ENCODE measurements around the gene FRMPD2. TPM values are rescaled to one million over a fixed set of nuclear protein-coding genes. Genes with fewer than 3 reads are reported as not detected.

Gene FRMPD2
- total and polyA plus RNA-seq, 7 donors, result 0.09 TPM; not detected in 6

DNA sequence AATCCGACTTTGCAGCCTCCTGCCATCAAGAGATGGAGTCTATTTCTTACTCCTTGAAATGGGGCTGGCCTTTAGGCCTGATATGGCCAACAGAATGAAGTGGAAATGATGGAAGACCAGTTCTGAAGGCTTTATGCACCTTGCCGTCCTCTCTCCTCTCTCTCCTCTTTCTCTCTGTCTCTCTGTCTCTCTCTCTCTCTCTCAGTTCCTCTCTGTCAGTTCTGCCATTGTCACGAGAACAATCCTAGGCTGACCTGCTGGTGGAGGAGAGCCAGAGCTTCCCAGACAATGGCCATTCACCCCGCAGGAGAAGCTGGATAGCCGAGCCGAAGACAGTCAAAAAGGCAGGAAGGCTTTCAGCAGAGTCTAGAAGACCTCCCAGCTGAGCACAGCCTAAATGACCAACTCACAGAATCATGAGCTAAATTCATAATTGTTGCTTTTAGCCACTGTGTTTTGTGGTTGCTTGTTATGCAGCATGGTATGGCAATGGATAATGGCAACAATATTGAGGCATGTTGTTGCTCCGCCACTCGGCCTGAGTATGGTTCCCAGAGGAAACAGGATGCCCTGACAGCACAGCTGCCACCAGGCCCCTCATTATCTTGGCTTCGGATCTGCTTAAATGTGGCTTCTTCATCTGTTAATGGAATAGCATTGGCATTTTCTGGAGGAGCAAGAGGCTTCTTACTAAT is 35.5 kb downstream of the FRMPD2 start:
- 76 to 83% methylated on average over 9 of the region's 9 CpGs for WGBS, 2 donors
- no peak for TF ChIP-seq POLR2A (IDR thresholded peaks at IDR 0.05)
- TF ChIP-seq, protein P1, sequence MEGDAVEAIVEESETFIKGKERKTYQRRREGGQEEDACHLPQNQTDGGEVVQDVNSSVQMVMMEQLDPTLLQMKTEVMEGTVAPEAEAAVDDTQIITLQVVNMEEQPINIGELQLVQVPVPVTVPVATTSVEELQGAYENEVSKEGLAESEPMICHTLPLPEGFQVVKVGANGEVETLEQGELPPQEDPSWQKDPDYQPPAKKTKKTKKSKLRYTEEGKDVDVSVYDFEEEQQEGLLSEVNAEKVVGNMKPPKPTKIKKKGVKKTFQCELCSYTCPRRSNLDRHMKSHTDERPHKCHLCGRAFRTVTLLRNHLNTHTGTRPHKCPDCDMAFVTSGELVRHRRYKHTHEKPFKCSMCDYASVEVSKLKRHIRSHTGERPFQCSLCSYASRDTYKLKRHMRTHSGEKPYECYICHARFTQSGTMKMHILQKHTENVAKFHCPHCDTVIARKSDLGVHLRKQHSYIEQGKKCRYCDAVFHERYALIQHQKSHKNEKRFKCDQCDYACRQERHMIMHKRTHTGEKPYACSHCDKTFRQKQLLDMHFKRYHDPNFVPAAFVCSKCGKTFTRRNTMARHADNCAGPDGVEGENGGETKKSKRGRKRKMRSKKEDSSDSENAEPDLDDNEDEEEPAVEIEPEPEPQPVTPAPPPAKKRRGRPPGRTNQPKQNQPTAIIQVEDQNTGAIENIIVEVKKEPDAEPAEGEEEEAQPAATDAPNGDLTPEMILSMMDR (IDR thresholded peaks at IDR 0.05), result no peak
- no peak for TF ChIP-seq POLR2AphosphoS5 (IDR thresholded peaks at IDR 0.05)
- no peak for TF ChIP-seq EP300 (IDR thresholded peaks at IDR 0.05)
- Histone ChIP-seq H3K4me3 (no peak overlapping the region), H3K27ac (no peak overlapping the region), H3K36me3 (no peaks in the 10 kb centered on the region), H3K27me3 (peaks cover 0 to 2% (median 0%) of the 10 kb centered on the region in 3 donors), H3K4me1 (no peaks in the 10 kb centered on the region), H3K9me3 (no peaks in the 10 kb centered on the region)
- DNase-seq, result no peak
- intact Hi-C loops (cut with DNase I), result no loop called here

DNA sequence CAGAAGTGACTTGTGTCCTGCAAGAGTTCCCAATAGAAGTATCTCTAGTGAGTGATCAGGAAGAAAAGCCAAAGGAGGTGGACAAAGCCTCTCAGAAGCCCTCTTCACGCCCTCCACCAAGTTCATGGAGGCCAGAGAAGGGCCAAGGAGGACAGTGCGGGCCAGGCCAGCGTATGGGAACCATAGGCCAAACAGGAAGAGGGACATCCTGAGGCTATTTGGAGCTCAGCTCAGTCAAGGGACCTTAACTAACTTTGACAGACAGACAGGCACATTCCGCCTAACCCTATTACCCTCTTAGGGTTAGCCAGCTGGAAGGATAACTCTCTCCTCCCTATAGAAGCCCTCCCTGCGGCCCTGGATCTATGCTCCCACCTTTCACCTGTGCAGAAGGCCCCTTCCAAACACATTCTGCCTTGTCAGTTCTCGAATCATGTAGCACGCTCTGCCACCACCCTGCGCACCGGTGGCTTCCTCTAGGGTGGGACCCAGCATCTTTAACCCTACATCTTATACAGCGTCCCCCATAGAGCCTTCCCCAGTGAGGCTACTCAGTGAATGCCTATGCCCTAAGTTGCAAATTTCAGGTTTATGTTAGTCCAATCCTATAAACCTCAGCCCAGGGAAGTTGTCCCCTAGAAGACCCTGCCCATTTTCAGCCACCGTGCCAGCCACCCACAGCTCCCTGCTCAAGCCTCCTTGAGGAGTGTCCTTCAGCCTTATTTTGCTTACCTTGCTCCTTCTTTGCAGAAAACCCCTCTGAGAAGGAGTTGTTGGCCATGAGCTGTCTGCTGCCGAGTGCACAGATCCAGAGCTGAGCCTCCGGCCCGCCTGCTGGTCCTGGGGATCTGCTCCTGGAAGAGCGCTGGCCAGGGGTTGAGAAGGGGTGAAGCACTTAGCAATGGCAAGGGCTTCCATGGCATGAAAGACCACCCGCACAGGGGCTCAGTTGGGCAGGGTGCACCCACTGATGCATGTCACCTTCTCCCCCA is 36.9 kb downstream of the FRMPD2 start:
- TF ChIP-seq POLR2A (IDR thresholded peaks at IDR 0.05) (no peak), POLR2AphosphoS5 (IDR thresholded peaks at IDR 0.05) (no peak), EP300 (IDR thresholded peaks at IDR 0.05) (no peak)
- TF ChIP-seq, protein P1 (IDR thresholded peaks at IDR 0.05), result no peak
- H3K27me3 ChIP-seq, result no peaks in the 10 kb centered on the region
- 92 to 94% methylated on average over 16 of the region's 16 CpGs for WGBS, 2 donors
- no peak for DNase-seq
- H3K4me3 ChIP-seq, result no peak overlapping the region
- no peaks in the 10 kb centered on the region for H3K36me3 ChIP-seq
- intact Hi-C loops (cut with DNase I), result no loop called here
- H3K4me1 ChIP-seq, result no peaks in the 10 kb centered on the region
- no peak overlapping the region for H3K27ac ChIP-seq
- no peaks in the 10 kb centered on the region for H3K9me3 ChIP-seq

DNA sequence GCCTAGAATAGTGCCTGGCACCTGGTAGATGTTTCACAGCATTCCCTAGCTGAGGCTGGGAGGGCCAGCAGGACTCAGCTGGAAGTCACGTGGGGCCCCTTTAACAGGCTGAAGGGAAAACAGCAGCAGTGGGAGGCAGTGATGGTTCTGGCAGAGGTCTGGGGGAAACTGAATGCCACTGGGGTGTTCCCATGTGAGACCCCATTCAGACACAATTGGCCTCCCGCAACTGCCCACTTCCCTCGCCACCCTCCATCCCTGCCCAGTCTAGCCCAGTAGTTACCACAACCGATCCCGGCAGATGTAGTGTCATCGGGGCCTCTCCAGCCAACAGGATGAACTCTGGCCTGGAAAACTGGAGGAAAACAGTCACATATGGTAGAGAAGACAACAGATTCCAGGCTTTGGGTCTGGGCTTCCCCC is 38.3 kb downstream of the FRMPD2 start:
- Histone ChIP-seq H3K36me3 (no peaks in the 10 kb centered on the region), H3K4me1 (no peaks in the 10 kb centered on the region), H3K9me3 (no peaks in the 10 kb centered on the region), H3K27me3 (no peaks in the 10 kb centered on the region), H3K27ac (no peak overlapping the region), H3K4me3 (no peak overlapping the region)
- 87 to 89% methylated on average over 6 of the region's 6 CpGs for WGBS, 2 donors
- intact Hi-C loops (cut with DNase I), result no loop called here
- DNase-seq, result no peak
- TF ChIP-seq, protein P1 (IDR thresholded peaks at IDR 0.05), result no peak
- TF ChIP-seq EP300 (IDR thresholded peaks at IDR 0.05) (no peak), POLR2AphosphoS5 (IDR thresholded peaks at IDR 0.05) (no peak), POLR2A (IDR thresholded peaks at IDR 0.05) (no peak)

DNA sequence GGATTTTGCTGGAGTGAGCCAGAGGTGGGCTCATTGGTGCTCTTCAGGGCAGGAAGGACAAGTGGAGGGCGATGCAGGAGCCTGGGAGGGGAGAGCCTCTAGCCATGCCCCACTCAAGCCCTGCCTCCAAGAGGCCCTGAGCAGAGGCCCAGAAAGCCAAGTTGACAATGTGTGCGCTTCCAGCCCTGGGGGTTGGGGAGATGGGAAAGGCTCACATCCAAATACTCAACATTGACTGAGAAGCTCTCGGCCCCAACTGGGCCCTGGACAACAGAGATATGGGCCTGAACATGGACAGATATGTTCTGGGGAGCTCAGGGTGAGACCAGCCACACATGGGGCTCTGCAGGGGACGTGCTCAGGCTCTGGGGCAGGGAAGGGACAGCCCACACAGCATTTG is 39.0 kb downstream of the FRMPD2 start:
- TF ChIP-seq POLR2AphosphoS5 (IDR thresholded peaks at IDR 0.05) (no peak), EP300 (IDR thresholded peaks at IDR 0.05) (no peak), POLR2A (IDR thresholded peaks at IDR 0.05) (no peak)
- TF ChIP-seq, protein P1 (IDR thresholded peaks at IDR 0.05), result no peak
- Histone ChIP-seq H3K27ac (no peak overlapping the region), H3K4me1 (no peaks in the 10 kb centered on the region), H3K36me3 (no peaks in the 10 kb centered on the region), H3K4me3 (no peak overlapping the region), H3K27me3 (no peaks in the 10 kb centered on the region), H3K9me3 (no peaks in the 10 kb centered on the region)
- 81 to 85% methylated on average over 4 of the region's 4 CpGs for WGBS, 2 donors
- intact Hi-C loops (cut with DNase I), result no loop called here
- no peak for DNase-seq

All from sigmoid colon (tissue), 7 donors.